ENCODE data around the gene AJM1.
"Not testable (repeated sequence)": the region's sequence is repeated elsewhere in the genome, so short reads cannot be mapped to it uniquely, and the experiment has no call there.

The AJM1 gene

GRCh38 chr9:136839229-136840139 lies 2.8 kb upstream of the AJM1 start:
- peaks cover 25% of the 10 kb centered on the region for H3K4me1 Mint-ChIP-seq
- H3K9me3 Mint-ChIP-seq: no peaks in the 10 kb centered on the region
- TF ChIP-seq CTCF (IDR thresholded peaks at IDR 0.05; ENCODE audit: unreplicated experiment in 3 of 3): no peak
- no peaks in the 10 kb centered on the region for H3K27me3 Mint-ChIP-seq (ENCODE audit: low read depth)
- H3K4me3 Mint-ChIP-seq: peak overlapping the region; percentile 7 to 62 (median 56)
- H3K27ac Mint-ChIP-seq: peak overlapping the region; percentile 62 to 66 (median 65)
- no peaks in the 10 kb centered on the region for H3K36me3 Mint-ChIP-seq (ENCODE audit: low read depth)

GRCh38 chr9:136840140-136840876 lies 2.0 kb upstream of the AJM1 start:
- Mint-ChIP-seq H3K27ac (peak overlapping the region; percentile 65 to 66 (median 66)), H3K27me3 (ENCODE audit: low read depth) (no peaks in the 10 kb centered on the region), H3K36me3 (ENCODE audit: low read depth) (no peaks in the 10 kb centered on the region), H3K9me3 (no peaks in the 10 kb centered on the region), H3K4me1 (peaks cover 25% of the 10 kb centered on the region), H3K4me3 (peak overlapping the region; percentile 7 to 62 (median 56))
- TF ChIP-seq CTCF (IDR thresholded peaks at IDR 0.05; ENCODE audit: unreplicated experiment in 3 of 3): no peak

- H3K9me3 Mint-ChIP-seq: no peaks in the 10 kb centered on the region
- no peaks in the 10 kb centered on the region for H3K36me3 Mint-ChIP-seq (ENCODE audit: low read depth)
- no peaks in the 10 kb centered on the region for H3K27me3 Mint-ChIP-seq (ENCODE audit: low read depth)
- H3K27ac Mint-ChIP-seq: peak overlapping the region; percentile 66 to 80 (median 66)
- peaks cover 25% of the 10 kb centered on the region for H3K4me1 Mint-ChIP-seq
- no peak for TF ChIP-seq CTCF (IDR thresholded peaks at IDR 0.05; ENCODE audit: unreplicated experiment in 3 of 3)
- peak overlapping the region; percentile 50 to 82 (median 51) for H3K4me3 Mint-ChIP-seq
Observed at GRCh38 chr9:136840877-136841645, 1.2 kb upstream of the AJM1 start.

- H3K4me1 Mint-ChIP-seq: peaks cover 25% of the 10 kb centered on the region
- not testable (repeated sequence) for H3K36me3 Mint-ChIP-seq (ENCODE audit: low read depth); H3K27me3 Mint-ChIP-seq (ENCODE audit: low read depth); H3K9me3 Mint-ChIP-seq
- H3K4me3 Mint-ChIP-seq: peak overlapping the region; percentile 78 to 82 (median 80)
- peak overlapping the region; percentile 66 to 80 (median 68) for H3K27ac Mint-ChIP-seq
Observed at GRCh38 chr9:136841646-136842379, 465 bp upstream of the AJM1 start.

- not testable (repeated sequence) for H3K9me3 Mint-ChIP-seq; H3K36me3 Mint-ChIP-seq (ENCODE audit: low read depth); H3K27ac Mint-ChIP-seq; H3K27me3 Mint-ChIP-seq (ENCODE audit: low read depth)
- Mint-ChIP-seq H3K4me1 (peaks cover 25% of the 10 kb centered on the region), H3K4me3 (peak overlapping the region in 1 of 3 experiments; percentile 48)
Observed at GRCh38 chr9:136843159-136843800, 1.0 kb downstream of the AJM1 start.
